Gastrocnemius medialis (tissue), 4 donors: ENCODE data around the gene BBS2. TPM values are rescaled to one million over a fixed set of nuclear protein-coding genes. Genes with fewer than 3 reads are reported as not detected.

ENCODE experiments used
- ATAC-seq, 2 donors: fragments of 150-250 bp; one replicate each; pipeline ENCODE4 v1.9.1; 2016
- DNase-seq, 2 donors: peaks; one replicate each; pipeline ENCODE4 v3.0.0-alpha.2; 2019
- H3K27ac ChIP-seq, 4 donors: fragments of 200-600 bp; sonication (generic); 1 replicate in 1 of 4; 2 replicates in 3 of 4; pipeline ENCODE4 v1.5.1; 2016 to 2018; ENCODE audit warnings: mild to moderate bottlenecking in 2 of 4, moderate library complexity in 1 of 4
- H3K27me3 ChIP-seq, 3 donors: fragments of 200-600 bp; sonication (generic) in 2 of 3; 1 replicate in 1 of 3; 2 replicates in 2 of 3; pipeline versions ENCODE4 v1.5.1 to v1.6.0; 2016 to 2019; ENCODE audit warnings: mild to moderate bottlenecking in 1 of 3, moderate library complexity in 1 of 3
- H3K36me3 ChIP-seq, 2 donors: fragments of 200-600 bp; sonication (generic) in 1 of 2; one replicate each; pipeline ENCODE4 v1.5.1; 2017 to 2018
- H3K4me1 ChIP-seq, 2 donors: fragments of 200-600 bp; sonication (generic) in 1 of 2; one replicate each; pipeline ENCODE4 v1.5.1; 2016 to 2017; ENCODE audit warnings: mild to moderate bottlenecking in 2 of 2
- H3K4me3 ChIP-seq, 4 donors: fragments of 200-600 bp; sonication (generic) in 3 of 4; 1 replicate in 1 of 4; 2 replicates in 3 of 4; pipeline ENCODE4 v1.5.1; 2016 to 2019; ENCODE audit warnings: mild to moderate bottlenecking in 2 of 4
- H3K9me3 ChIP-seq, 3 donors: fragments of 200-600 bp; sonication (generic) in 2 of 3; 1 replicate in 1 of 3; 2 replicates in 2 of 3; pipeline ENCODE4 v1.5.1; 2016 to 2019
- CTCF ChIP-seq, 5 experiments: fragments of 450-650 bp in 3 of 5; fragments of 200-600 bp in 2 of 5; sonication (generic) in 2 of 5; IDR thresholded peaks in 4 of 5; conservative IDR thresholded peaks in 1 of 5; 1 replicate in 4 of 5; 2 replicates in 1 of 5; pipeline ENCODE4 v1.5.1; 2016 to 2019; ENCODE audit warnings: antibody characterized with exemption in 5 of 5, mild to moderate bottlenecking in 3 of 5, moderate library complexity in 3 of 5
- POLR2A ChIP-seq, 2 donors: fragments of 450-650 bp; IDR thresholded peaks; one replicate each; pipeline ENCODE4 v1.6.1; 2017; ENCODE audit warnings: antibody characterized with exemption in 2 of 2, mild to moderate bottlenecking in 2 of 2, moderate library complexity in 2 of 2
- in situ Hi-C, 4 donors: fragments of 200-750 bp; cut with MboI; loops; one replicate each; pipeline versions ENCODE4 v1.15.0 to v1.8.0; 2017; ENCODE audit warnings: low sequenced_read_pairs in 4 of 4
- intact Hi-C: fragments of 100-400 bp; cut with DNase I; formaldehyde crosslinking; loops from one replicate; pipeline ENCODE4 v1.15.1; 2023; ENCODE audit warnings: low total_unique reads
- total RNA-seq, 4 donors: library from RNA; depleted of rRNA; stranded (reverse); fragments of >200 nt; gene quantifications; one replicate each; pipeline versions ENCODE4 v1.1.0 to v1.2.3, GENCODE V29; 2016

The BBS2 gene
- 10 to 100 TPM; 25.2 to 52.0 (median 28.6) TPM for total RNA-seq

GRCh38 chr16:56519459-56520250 is at the start of gene BBS2:
TSS of gene BBS2 (minus strand) at chr16:56520024. CDS start at chr16:56519862, 162 bp downstream.
- intact Hi-C loops (loop anchor here (10.0 kb wide), 1 partner anchor 415 kb away; the partner anchor contains the start of gene HERPUD1), in situ Hi-C loops (loop anchor here in 2 of 4 donors (5.0 to 10.0 kb wide), 3 partner anchors 85 to 185 kb away; partner anchors contain the start of gene MT2A (in 1 of the 2))
- TF ChIP-seq CTCF (IDR thresholded peaks at IDR 0.05 in 4 of 5, conservative IDR thresholded peaks at IDR 0.05 in 1 of 5), result peak in 1 of 5 experiments; percentile 12
- peak; percentile 82 to 85 for TF ChIP-seq POLR2A (IDR thresholded peaks at IDR 0.05)
- ATAC-seq (peak; percentile 88 to 90), DNase-seq (peak; percentile 79 to 85)
- Histone ChIP-seq H3K4me3 (peak within 1 kb of the TSS; percentile 90 to 99 (median 96)), H3K27ac (peak within 1 kb of the TSS; percentile 90 to 92 (median 91)), H3K36me3 (no peaks in the 10 kb centered on the region), H3K27me3 (no peaks in the 10 kb centered on the region), H3K4me1 (peaks cover 33 to 41% of the 10 kb centered on the region in 2 donors), H3K9me3 (no peaks in the 10 kb centered on the region)

- no peaks in the 10 kb centered on the region for H3K9me3 ChIP-seq
- no peak for ATAC-seq
- no peak for TF ChIP-seq POLR2A (IDR thresholded peaks at IDR 0.05)
- no peak for TF ChIP-seq CTCF (IDR thresholded peaks at IDR 0.05 in 4 of 5, conservative IDR thresholded peaks at IDR 0.05 in 1 of 5)
- no peaks in the 10 kb centered on the region for H3K27me3 ChIP-seq
- in situ Hi-C loops (no loop called here), intact Hi-C loops (no loop called here)
- H3K36me3 ChIP-seq, result no peaks in the 10 kb centered on the region
- no peak for DNase-seq
- no peak within 1 kb of the TSS for H3K4me3 ChIP-seq
- H3K4me1 ChIP-seq, result no peaks in the 10 kb centered on the region
- H3K27ac ChIP-seq, result no peak within 1 kb of the TSS
Observed at GRCh38 chr16:56564793-56565477, 45.1 kb upstream of the BBS2 start, which contains the start of gene MT4. TSS of gene MT4 (plus strand) at chr16:56565073. CDS start at chr16:56565129, 56 bp downstream.

GRCh38 chr16:56561126-56561525 is 41.3 kb upstream of the BBS2 start:
- H3K9me3 ChIP-seq, result no peaks in the 10 kb centered on the region
- ATAC-seq, result no peak
- no peaks in the 10 kb centered on the region for H3K27me3 ChIP-seq
- no peaks in the 10 kb centered on the region for H3K4me1 ChIP-seq
- intact Hi-C loops (no loop called here), in situ Hi-C loops (no loop called here)
- TF ChIP-seq POLR2A (IDR thresholded peaks at IDR 0.05) (no peak), CTCF (IDR thresholded peaks at IDR 0.05 in 4 of 5, conservative IDR thresholded peaks at IDR 0.05 in 1 of 5) (no peak)
- H3K36me3 ChIP-seq, result no peaks in the 10 kb centered on the region
- H3K27ac ChIP-seq, result no peak overlapping the region
- no peak overlapping the region for H3K4me3 ChIP-seq
- no peak for DNase-seq

GRCh38 chr16:56560447-56560846 is 40.6 kb upstream of the BBS2 start:
- no peak for TF ChIP-seq CTCF (IDR thresholded peaks at IDR 0.05 in 4 of 5, conservative IDR thresholded peaks at IDR 0.05 in 1 of 5)
- no peak for TF ChIP-seq POLR2A (IDR thresholded peaks at IDR 0.05)
- Histone ChIP-seq H3K4me1 (no peaks in the 10 kb centered on the region), H3K4me3 (no peak overlapping the region), H3K36me3 (no peaks in the 10 kb centered on the region), H3K27me3 (no peaks in the 10 kb centered on the region), H3K9me3 (no peaks in the 10 kb centered on the region), H3K27ac (no peak overlapping the region)
- intact Hi-C loops, result no loop called here
- in situ Hi-C loops, result no loop called here
- ATAC-seq, result no peak
- no peak for DNase-seq
